CD4-positive, alpha-beta T cell treated with Interleukin-6 for 4 hours (primary cell): ENCODE measurements around the gene ASAH2.
A peak's percentile ranks its signal among the peaks of the same experiment; 100 is the strongest.
"Not testable (repeated sequence)": the region's sequence is repeated elsewhere in the genome, so short reads cannot be mapped to it uniquely, and the experiment has no call there.

ENCODE experiments used
- DNase-seq: peaks from one replicate; pipeline ENCODE4 v3.0.0-alpha.2; 2020; ENCODE audit warnings: mixed read lengths

Gene ASAH2

GRCh38 chr10:50251394-50251793 lies at the start of gene ASAH2:
Gene ASAH2 (minus strand): TSS chr10:50251516. CDS start chr10:50248610, 2,906 bp downstream.
- no peak for DNase-seq

DNA sequence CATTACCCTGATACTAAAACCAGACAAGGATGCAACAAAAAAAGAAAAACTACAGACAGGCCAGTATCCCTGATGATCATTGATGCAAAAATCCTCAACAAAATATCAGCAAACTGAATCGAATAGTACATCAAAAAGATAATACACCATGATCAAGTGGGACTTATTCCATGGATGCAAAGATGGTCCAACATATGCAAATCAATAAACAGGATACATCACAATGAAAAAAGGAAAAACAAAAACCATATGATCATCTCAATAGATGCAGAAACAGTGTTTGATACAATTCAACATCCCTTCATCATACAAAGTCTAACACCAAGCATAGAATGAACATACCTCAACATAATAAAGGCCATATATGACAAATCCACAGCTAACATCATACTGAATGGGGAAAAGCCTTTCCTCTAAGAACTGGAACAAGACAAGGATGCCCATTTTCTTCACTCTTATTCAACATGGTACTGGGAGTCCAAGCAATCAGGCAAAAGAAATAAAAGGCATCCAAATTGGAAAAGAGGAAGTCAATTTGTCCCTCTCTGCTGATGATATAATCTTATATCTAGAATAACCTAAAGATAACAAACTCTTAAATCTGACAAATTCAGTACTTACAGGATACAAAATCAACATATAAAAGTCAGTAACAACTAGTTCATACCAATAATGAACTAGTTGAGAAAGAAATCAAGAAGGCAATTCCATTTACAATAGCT lies 48.8 kb upstream of the ASAH2 start:
- DNase-seq: no peak

GRCh38 chr10:50295367-50295766 lies 44.1 kb upstream of the ASAH2 start:
- DNase-seq: no peak

- no peak for DNase-seq
Measured at GRCh38 chr10:50294582-50294981, 43.3 kb upstream of the ASAH2 start.

GRCh38 chr10:50293513-50294313 lies 42.4 kb upstream of the ASAH2 start:
- no peak for DNase-seq

DNA sequence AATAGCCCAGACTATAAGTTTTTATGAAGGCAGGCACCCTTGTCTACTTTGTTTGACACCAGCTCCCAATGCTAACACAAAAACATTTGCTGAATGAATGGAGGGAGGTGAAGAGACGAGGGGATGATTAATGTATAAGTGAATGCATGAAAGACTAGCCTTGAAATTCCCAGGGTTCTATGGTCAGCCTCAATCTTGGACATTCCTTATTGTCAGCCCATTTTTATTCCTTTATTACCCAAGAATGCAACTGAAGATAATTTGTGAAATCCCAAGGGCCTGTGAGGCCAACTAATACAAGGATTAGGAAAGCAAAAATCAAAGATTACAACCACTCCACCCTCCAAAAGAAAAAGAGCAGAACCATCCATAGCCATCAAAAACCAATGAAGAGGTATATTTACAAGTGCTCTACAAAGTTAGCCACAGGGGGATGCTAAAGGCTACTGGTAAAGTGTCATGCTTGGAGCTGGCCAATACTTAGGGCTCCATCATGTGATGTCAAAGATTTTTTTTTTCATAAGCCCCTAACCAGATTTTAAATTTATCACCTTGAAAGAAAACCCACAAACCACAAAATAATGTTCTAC lies 40.0 kb upstream of the ASAH2 start:
- DNase-seq: no peak

- DNase-seq: no peak
Measured at GRCh38 chr10:50289196-50289595, 37.9 kb upstream of the ASAH2 start.

GRCh38 chr10:50286996-50287803 lies 35.9 kb upstream of the ASAH2 start:
- DNase-seq: no peak

DNA sequence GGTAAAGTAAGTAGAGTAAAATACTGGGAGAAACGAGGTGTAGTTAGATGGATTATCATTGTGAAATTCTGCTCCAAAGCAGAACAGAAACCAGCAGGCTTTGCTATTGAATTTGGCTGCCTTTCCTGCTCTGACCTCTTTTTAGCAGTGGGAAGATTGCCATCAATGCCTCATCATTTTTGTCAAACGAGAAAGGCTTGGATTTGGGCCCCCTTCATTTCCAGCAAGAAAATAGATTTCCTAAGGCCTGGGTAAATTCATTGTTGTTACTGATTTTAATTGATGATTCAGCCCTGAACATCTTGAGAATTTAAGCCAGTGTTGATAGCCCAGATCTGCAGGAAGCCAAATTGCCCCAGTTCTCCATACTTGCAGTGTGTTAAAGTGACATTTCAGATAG lies 35.2 kb upstream of the ASAH2 start:
- DNase-seq: no peak

DNA sequence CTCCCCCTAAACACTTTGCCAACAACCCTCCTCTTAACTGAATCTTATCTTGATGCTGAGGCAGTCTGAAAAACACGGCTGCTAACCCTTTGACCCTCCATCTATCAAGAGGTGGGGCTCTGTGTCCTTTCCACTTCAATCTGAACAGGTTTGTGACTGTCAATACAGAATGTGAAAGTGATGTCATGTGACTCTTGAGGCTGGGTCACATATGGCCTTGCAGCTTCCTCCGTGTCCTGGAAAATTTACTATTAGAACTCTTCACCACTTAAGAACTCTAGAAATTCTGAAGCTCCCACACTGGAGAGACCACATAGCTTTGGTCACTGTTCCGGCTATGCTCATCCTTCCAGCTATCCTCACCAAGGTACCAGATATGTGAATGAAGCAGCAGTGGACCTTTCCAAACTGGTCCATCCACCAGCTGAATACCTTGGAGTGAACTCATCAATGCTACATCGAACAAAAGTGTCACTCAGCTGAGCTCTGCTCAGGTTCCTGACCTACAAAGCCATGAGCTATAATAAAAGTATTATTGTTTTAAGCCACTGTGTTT lies 30.7 kb upstream of the ASAH2 start:
- DNase-seq: no peak

- DNase-seq: no peak
Measured at GRCh38 chr10:50281210-50281966, 30.1 kb upstream of the ASAH2 start.

- DNase-seq: no peak
Measured at GRCh38 chr10:50280049-50280841, 28.9 kb upstream of the ASAH2 start.

DNA sequence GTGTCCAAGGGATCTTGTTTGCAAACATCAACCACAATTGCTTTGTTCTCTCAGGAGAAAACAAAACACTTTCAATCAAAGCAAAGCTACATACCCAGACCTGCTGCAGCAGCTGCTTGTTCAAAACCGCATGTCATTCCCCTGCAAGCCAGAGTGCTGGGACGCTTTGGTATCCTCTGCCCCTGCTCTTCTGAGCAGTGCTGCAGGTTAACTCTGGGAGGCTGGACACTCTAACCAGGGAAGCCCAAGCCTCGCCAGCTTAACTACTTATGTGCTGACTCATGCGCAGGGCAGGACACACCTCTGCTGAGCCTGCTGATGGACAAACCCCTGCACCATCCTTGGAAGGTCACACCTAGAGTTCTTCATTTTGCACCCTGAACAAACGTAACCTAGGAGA lies 28.2 kb upstream of the ASAH2 start:
- DNase-seq: no peak

DNA sequence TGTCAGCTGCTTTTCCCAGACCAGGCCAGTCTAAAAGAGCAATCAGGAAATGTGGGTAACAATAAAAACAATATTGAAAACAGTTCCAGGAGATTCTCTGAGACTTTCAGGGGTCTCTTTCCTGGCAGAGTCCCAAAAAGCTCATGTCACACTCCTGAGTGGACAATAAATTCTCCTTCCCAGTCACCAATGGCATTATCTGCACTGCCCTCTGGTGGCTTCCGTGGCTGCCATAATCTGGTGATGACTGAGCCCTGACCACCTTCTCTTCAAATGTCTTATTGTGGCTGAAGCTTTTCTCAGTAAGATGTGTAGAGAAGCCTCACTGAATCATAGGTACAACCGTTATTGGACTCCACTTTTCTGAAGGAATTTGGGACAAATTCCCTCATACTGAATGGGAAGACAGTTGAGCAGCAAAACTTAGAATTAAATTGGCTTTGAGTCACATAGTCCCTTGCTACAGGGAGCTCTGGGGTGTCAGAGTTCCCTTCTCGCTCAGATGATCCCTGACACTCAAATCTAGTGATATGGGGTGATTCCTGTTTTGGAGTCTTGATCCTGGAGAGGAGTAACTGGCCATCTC lies 24.4 kb upstream of the ASAH2 start:
- DNase-seq: peak; percentile 23

- DNase-seq: no peak
Measured at GRCh38 chr10:50272531-50272930, 21.2 kb upstream of the ASAH2 start.

GRCh38 chr10:50271564-50272250 lies 20.4 kb upstream of the ASAH2 start:
- DNase-seq: no peak

GRCh38 chr10:50267877-50268276 lies 16.6 kb upstream of the ASAH2 start:
- not testable (repeated sequence) for DNase-seq

GRCh38 chr10:50262625-50263024 lies 11.3 kb upstream of the ASAH2 start:
- DNase-seq: not testable (repeated sequence)

- DNase-seq: no peak
Measured at GRCh38 chr10:50260791-50261281, 9.5 kb upstream of the ASAH2 start.

- no peak for DNase-seq
Measured at GRCh38 chr10:50254479-50254878, 3.2 kb upstream of the ASAH2 start.
